DMS53 treated with DMSO at 0.1 percent for 48 hours (cell line): ENCODE results near the gene ME3.
A peak's percentile ranks its signal among the peaks of the same experiment; 100 is the strongest.

Source experiments
- DNase-seq: peaks from one replicate; lab custom pipeline; 2025; ENCODE audit not compliant: unreplicated experiment; lab: John Stamatoyannopoulos, UW

Gene ME3

DNA sequence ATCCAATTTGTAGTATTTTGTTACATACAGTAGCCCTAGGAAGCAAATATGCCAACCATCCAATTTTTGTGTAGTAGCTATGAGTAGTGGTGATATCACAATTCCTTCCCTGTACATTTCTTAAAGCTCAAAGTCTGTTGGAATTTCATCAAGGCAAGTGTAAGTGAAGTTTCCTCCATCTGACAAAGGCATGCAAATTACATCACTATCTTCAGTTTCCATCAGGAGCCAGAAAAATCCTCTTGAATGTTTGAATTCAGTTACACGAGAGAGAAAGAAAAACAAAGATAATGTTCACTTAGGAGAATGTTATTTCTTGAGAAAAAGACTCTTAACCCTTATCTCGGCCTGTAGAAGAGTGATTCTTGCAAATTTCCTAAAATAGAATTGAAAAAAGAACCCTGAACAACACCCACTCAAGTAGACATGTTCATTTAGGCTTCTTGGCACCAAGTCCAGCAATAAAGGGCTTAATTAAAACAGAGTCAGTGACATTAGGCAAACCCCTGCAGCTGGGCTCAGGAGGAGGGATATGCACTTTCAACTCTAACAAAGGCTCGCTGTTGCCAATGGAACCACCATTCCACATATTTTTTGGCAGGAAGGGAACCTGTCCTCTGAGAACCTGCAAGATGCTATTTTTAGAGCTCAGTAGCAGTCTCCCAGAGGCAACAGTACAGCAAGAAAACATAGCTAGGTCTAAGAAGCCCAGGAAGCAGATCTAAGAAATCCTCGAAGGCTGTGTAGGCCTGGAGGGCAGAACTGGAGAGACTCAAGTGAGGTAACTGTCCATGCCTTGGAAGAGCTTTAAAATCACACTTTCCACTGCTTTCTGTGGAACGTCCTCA is 153.1 kb downstream of the ME3 start:
- no peak for DNase-seq

DNA sequence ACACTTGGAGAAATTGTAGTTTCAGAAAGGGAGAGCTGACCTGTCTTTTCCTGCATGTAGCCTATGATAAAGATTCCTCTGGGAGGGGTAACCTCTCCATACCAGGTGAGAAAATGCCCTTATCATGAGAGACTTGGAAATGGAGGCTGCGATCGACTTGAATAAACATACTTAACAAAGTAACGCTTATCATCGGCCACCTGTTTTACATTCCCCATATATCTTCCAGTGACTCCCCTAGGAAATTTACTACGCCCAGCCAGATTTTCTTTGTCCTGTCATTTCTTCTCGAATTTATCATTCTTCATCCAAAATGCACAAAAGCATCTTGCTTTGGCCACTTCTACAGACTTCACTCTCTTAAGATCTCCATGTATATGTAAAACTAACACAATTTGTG is 154.2 kb downstream of the ME3 start:
- DNase-seq = no peak

DNA sequence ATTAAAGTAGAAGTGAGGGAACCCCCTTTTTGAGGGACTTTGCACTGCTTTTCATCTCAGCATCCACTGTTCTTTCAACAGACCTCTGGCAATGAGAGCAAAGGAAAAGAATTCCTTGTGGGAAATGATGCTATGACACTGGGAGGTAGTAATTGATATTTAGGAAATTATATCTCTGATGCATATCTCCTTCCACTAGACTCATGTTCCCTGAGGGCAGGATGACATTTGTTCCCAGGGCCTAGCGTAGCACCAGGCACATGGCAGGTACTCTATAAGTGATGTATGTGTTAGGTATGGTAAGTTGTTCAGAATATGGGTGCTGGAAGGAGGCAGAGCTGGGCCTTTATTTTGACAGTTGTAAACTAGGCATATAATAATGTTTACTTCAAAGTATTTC is 154.9 kb downstream of the ME3 start:
- DNase-seq = no peak

DNA sequence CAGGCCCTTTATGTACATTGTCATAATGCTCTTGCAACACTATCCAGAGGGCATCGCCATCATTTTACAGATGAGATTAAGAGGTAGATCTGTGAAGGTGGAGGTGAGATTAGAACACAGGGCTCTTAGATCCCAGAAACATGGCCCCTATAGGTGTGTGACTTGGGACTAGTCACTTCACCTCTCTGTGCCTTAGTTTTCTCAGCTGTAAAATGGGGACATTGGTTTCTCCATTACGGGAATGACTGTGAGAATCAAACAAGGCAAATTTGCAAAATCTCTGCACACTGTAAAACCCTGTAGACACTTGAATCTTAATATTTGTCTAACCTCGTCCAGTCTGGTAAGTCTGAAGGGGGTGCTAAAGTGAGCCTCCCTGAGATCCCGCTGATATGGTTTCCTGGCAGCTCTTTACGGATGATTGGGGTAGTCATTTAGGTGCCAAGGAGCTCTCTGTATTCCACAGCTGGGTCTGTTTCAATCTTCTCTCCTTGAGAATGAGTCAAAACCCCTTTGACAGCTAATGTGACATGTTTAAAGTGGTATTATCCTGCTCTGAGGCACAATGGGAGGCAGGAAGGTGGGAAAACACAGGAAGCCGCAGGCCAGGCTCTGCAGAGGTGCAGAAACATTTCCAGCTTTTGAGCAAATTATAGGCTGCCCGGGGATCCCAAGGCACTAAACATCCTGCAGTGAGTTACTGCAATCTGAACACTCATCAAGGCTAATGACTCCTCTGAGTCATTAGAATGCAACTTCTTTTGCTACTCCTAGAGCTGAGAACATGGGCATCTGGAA is 156.9 kb downstream of the ME3 start:
- no peak for DNase-seq

DNA sequence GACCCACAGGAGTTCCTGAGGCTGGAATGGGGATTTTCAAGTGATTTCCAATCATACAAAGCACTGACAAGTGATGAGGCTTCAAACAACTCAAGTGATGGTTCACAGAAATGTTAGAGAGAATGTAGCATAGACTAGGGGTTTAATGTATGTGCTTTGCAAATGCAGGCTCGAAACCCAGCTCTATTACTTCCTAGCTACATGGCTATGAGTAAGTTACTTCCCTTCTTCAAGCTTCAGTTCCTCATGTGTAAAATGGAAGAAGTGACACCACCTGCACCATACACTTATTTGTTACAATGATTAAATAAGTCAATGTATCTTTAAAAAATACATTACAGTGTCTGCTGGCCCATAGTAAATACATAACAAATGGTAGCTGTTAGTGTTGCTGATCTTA is 158.0 kb downstream of the ME3 start:
- DNase-seq = no peak

DNA sequence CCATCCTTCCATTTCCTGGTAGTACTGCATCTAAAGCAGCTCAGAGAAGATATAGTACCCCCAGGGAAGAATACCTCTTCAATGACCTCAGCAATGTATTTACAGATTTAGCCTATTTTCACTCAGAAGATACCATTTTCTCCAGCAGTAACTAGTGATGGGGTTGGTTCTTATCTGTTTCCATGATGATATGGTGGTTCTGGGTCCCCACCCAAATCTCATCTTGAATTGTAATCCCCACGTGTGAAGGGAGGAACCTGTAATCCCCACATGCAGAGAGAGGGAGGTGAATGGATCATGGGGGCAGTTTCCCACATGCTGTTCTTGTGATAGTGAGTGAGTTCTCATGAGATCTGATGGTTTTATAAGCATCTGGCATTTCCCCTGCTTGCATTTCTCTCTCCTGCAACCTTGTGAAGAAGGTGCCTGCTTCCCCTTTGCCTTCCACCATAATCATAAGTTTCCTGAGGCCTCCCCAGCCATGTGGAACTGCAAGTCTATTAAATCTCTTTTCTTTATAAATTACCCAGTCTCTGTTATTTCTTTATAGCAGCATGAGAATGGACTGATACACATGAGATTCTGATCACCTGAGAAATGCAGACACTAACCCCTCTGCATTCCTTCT is 158.6 kb downstream of the ME3 start:
- no peak for DNase-seq

DNA sequence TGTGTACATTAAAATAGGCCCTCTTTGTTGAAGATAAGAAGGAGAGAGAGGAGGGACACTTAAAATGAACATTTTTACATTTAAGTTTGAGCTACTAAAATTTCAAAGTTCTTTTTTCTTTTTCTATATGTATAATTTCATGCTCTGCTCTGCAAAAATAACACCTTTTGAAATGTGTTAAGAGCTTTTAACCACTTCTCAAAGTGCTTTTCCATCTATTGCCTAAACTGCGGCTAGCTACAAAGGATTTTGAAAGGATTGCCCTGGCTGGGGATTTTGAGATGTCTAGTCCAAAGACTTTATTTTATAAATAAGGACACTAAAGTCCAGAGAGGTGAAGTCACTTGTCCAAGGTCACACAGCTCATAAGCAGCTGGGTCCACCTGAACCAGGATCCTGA is 159.3 kb downstream of the ME3 start:
- DNase-seq = no peak

DNA sequence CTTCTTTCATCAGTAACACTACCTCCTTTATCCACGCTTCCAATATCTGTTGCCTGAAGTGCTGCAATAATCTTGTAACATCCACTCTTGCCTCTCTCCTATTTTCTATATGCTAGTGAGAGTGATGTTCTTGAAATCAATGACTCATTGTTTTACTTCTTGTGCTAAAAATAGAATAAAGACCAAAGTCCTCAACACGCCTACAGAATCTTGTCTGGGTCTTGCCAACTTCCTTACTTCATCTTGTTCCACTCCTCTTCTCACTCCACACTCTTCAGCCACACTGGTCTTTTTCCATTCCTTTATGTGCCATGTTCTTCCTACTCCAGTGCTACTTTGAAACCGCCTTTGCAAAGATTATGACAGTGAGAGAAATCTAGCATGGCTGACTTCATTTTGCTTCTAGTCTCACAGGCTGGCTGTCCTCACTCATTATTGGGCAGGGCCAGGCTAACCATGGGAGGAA is 161.3 kb downstream of the ME3 start:
- peak; percentile 58 for DNase-seq

DNA sequence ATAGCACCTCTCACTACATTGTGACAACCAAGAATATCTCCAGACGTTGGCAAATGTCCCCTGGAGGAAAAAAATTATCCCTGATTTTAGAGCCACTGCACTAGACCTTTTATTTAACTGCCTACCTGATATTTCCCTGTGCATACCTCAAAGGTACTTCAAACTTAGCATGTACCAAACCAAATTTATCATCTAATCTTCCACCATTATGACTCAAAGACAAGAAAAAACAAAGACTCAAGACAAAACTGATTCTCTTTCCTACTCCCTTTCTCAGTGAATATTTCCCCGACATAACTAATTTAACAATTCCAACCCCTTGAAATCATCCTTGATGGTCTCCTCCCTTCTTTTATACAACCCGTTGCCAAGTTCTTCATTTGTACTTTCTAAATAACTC is 161.7 kb downstream of the ME3 start:
- DNase-seq = no peak

DNA sequence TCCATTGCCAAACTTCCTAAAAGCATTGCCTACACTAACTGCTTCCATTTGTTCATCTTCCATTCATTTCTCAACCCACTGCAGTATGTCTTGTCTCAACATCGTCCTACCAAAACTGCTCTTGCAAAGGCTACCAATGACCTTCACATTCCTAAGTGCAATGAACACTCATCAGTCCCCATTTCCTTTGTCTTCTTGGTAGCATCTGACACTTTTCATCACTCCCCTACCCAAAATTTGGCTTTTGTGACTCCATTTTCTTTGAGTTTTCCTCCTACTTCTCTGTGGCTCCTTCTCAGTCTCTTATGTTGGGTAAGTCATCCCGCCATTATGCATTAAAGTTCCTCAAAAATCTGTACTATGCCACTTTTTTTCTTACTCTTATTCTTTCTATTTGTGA is 162.3 kb downstream of the ME3 start:
- no peak for DNase-seq

DNA sequence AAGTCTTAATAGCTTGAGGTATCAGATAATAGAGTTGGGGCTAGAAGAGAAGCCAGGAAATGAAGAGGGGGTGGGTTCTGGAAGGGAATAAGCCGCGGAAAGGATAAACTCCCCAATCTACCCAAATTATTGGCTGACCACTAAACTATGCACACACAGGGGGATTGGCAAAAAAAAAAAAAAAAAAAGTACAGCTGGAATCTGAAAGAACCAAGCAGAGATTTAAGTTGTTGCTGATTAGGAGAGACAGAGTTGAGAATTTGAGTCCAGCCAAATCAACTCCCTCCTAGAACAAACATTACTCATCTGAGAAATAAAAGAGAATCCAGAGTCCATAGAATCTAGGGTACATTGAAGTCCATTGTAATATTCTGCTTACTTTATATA is 162.8 kb downstream of the ME3 start:
- no peak for DNase-seq

DNA sequence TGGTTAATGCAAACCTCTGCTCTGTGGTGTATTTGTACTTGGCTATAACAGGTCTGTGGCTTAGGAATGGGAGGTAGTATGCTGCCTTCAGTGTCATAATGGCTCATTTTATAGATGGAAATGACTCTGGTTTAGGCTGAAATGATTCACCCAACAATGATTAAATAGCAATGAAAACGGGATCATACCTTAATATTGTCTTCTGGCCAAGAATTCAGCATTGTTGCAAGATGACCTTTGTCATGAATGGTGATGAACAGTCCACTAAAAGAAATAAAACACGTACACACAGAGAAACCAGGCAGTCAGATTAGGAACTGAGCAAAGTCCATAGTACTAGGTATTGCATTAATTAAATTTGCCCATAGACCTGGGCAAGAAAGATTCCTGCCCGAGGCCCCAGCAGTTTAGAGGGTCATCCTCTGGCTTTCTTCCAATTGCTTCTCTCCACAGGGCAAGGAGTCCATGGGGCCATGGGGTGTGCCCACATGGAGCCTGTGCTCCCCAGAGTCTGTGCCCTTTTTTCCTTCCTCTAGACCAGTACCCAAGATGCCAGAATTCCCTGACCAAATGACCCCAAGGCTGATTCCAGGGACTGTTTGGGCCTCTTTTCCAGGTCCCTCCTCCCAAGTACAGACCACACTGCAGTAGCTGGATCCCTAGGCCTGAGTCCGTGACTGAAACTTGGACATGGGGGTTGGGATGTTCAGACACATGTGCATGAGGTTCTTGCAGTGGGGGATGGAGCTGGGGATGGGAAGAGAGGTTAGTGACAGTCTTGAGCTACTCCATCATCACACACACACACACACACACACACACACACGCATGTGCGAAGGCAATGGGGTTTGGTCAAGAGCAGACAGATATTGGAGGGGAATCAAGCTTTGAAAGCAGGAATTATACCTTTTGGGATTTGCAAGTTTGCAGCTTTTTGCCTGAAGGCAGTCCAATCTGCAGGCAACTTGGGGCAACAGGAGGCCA is 163.5 kb downstream of the ME3 start:
- DNase-seq = no peak

DNA sequence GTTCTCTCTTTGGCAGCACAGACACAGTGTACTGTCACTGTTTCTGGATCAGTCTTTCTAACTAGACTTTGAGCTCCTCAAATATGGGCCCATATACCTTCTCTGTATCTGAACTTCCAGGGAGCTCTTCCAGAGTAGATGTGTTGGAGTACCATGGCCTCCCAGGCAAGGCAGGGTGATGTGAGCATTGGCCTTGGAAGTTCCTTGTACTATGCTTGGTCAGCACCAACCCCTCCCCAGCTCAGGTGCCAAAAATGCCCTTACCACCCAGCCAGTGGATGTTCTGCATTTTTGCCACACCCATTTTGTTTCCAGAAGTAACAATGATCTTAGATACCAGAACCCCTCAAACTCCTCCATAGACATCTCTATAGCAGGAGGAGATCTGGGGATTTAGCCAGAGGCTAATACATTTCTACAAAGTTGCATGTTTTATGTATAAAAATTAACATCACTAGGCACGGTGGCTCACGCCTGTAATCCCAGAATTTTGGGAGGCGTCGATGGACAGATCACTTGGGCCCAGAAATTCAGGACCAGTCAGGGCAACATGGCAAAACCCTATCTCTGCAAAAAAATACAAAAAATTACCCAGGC is 165.1 kb downstream of the ME3 start:
- DNase-seq = no peak

DNA sequence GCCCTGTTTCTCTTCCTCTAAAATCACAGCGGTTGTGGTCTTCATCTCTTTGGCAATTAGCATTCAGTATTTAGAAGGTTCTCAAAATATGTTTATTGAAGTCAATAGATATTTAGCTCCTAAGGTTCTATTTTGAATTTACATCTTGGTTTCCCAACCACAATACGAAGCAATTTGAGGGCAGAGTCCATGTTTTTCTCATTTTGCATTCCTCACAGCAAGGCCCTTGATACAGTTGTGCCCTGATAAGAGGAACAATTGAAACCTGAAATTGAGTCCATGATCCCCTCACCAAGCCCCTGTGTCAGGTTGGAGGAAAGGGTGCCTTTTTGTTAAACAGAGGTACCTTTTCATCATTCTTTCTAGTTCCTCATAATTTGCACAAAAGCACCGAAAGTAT is 166.2 kb downstream of the ME3 start:
- no peak for DNase-seq

DNA sequence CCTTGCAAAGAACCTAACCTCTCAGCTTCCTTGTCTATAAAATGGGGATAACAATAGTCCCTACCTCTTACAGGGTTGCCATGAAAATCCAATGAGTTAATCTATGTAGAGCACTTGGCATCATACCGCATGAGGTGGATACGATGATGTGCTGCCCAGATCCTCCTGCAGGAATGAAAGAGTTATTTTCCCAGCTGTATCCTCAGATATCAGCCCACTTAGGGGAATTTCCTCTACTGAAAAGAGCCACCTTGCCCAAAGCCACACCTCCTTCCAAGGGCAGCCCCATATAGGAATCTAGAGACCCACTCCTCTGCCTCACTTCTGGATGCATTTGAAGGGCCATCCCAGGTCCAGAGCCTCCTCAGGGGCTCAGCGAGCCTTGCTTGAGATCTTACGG is 169.3 kb downstream of the ME3 start:
- no peak for DNase-seq

DNA sequence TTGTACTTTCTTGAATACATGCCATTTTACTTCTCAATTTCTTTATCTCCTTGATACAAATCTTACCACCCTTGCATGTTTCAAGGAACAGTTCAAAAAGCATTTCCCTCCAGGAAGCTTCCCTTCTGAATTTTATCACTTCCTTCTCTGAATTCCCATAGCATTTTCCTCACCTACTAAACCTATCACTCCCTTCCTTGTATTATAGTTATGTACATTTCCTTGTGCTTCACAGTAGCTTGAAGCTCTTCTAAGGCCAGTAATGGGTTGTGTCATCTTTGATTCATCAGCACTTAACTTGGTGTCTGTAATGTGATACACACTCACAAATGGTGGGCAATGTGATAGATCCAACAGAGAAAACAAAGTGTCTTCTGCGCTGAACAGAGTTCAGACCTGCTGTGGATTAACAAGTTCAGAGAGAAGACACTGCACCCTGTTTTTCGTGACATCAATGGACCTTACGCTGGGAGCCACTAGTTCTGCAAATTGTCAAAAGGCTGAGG is 170.2 kb downstream of the ME3 start:
- peak; percentile 88 for DNase-seq

DNA sequence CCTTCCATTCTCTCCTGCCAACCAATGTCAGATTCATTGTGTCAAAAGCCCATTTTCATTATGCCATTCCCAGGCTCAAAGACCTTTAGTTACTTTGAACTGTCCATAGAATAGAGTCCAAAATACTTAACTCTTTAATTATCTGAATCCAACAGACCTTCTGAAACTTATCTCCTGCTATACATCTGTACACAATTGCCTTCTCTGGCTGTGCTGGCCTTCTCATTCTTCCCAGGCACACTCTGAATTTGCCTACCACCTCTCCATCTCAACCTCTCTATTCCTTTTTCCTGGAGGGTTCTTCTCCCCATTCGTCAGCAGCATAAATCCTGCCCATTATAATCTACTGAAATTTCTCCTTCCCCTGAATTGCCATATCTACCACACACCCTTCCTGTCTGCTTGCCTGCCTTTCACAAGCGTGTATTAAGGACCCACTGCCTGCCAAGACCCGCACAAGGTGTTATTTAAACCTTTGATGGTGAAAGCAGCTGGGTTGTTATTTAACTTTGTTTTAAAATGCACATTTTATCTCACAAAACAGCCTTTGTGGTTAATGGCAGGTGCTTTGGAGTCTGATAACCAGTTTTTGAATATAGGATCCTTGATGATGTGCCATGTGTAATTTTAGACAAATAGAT is 171.8 kb downstream of the ME3 start:
- DNase-seq = no peak

DNA sequence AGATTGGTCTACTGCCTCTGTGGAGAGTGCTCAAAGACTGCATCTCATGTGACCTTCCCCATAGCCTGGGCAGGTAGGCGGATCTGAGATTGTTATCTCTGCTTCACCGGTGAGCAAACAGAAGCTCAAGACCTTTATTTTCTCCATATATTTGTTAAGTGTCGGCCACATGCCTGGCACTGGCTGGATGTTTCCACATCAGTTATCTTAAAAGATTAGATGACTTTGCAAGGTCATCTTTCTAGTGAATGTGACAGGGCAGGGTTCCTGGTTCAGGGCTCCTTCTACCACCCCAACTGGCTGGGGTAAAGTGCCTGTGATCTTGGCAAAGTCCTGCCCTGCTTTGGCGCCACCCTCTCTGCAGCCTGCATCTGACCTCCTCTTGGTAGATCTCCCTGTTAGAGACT is 172.7 kb downstream of the ME3 start:
- peak; percentile 90 for DNase-seq

DNA sequence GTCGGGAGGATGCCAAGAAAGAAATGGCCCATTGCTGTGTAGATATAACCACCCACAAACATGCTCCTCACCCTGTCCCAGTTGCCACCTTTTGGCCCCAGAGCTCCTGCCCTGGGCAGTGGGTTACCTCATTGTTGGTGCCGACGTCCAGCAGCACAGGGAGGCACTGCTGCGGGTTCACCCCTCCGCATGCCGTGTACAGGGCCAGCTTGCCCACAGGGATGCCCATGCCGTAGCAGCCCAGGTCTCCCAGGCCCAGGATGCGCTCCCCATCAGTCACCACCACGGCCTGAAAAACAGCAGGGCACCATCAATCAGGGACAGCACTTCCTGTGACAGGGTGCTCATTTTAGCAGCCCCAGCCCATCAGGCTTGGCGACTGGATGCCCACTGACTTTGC is 174.6 kb downstream of the ME3 start:
- DNase-seq = no peak

DNA sequence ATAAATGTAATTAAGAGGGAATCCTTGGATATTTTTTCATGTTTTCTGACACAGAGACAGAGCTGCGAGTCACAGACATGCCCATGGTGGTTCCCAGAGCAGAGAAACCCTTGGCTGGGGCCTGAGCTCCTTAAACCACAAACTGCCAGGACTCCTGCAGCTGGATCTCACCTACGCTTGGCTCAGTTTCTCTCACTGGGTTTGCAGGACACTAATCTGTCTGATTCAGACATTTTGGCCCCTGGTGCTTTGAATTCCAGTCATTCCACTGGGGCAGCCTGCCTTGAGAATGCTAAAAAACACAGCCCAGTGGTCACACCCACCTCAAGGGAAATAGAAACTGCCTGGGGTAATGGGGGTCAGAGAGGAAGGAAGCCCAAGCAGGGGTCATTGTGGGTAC is 175.1 kb downstream of the ME3 start:
- no peak for DNase-seq
